C1 segment of cervical spinal cord (tissue), 14 donors: ENCODE results near the gene ERG.

Source experiments
- DNase-seq, 14 donors: peaks; one replicate each; lab custom pipeline; 2025; lab: John Stamatoyannopoulos, UW

The ERG gene

GRCh38 chr21:38434913-38435533, 63.3 kb downstream of the ERG start:
- DNase-seq, result no peak

GRCh38 chr21:38433471-38433870, 64.8 kb downstream of the ERG start:
- no peak for DNase-seq

GRCh38 chr21:38430401-38430984, 67.8 kb downstream of the ERG start:
- no peak for DNase-seq

GRCh38 chr21:38429011-38429410, 69.3 kb downstream of the ERG start:
- DNase-seq, result no peak

GRCh38 chr21:38428211-38428610, 70.1 kb downstream of the ERG start:
- DNase-seq, result no peak

- no peak for DNase-seq
Measured at GRCh38 chr21:38424305-38425019, 73.8 kb downstream of the ERG start.

GRCh38 chr21:38422082-38422481, 76.2 kb downstream of the ERG start:
- no peak for DNase-seq

- DNase-seq, result no peak
Measured at GRCh38 chr21:38420140-38420539, 78.1 kb downstream of the ERG start.

GRCh38 chr21:38417726-38418125, 80.6 kb downstream of the ERG start:
- no peak for DNase-seq

- no peak for DNase-seq
Measured at GRCh38 chr21:38416791-38417190, 81.5 kb downstream of the ERG start.

GRCh38 chr21:38413958-38414548, 84.2 kb downstream of the ERG start:
- DNase-seq, result no peak

GRCh38 chr21:38410466-38410865, 87.8 kb downstream of the ERG start:
- DNase-seq, result no peak

- no peak for DNase-seq
Measured at GRCh38 chr21:38409907-38410306, 88.4 kb downstream of the ERG start.

- DNase-seq, result no peak
Measured at GRCh38 chr21:38404177-38404576, 94.1 kb downstream of the ERG start.

- no peak for DNase-seq
Measured at GRCh38 chr21:38402795-38403194, 95.5 kb downstream of the ERG start.

GRCh38 chr21:38402291-38402690, 96.0 kb downstream of the ERG start:
- DNase-seq, result no peak

GRCh38 chr21:38401191-38401926, 96.9 kb downstream of the ERG start:
- no peak for DNase-seq

GRCh38 chr21:38400195-38400919, 97.9 kb downstream of the ERG start:
- no peak for DNase-seq

GRCh38 chr21:38399103-38399502, 99.2 kb downstream of the ERG start:
- no peak for DNase-seq

GRCh38 chr21:38396325-38396724, 102.0 kb downstream of the ERG start:
- DNase-seq, result no peak

- DNase-seq, result no peak
Measured at GRCh38 chr21:38395581-38395980, 102.7 kb downstream of the ERG start.
